ENCODE data around the gene TFF2.

Gene TFF2

GRCh38 chr21:42383331-42383730 lies 32.5 kb upstream of the TFF2 start:
- no peak for DNase-seq

GRCh38 chr21:42382915-42383314 lies 32.1 kb upstream of the TFF2 start:
- no peak for DNase-seq

- peak; percentile 71 to 74 for DNase-seq
Measured at GRCh38 chr21:42381347-42381984, 30.7 kb upstream of the TFF2 start.

DNA sequence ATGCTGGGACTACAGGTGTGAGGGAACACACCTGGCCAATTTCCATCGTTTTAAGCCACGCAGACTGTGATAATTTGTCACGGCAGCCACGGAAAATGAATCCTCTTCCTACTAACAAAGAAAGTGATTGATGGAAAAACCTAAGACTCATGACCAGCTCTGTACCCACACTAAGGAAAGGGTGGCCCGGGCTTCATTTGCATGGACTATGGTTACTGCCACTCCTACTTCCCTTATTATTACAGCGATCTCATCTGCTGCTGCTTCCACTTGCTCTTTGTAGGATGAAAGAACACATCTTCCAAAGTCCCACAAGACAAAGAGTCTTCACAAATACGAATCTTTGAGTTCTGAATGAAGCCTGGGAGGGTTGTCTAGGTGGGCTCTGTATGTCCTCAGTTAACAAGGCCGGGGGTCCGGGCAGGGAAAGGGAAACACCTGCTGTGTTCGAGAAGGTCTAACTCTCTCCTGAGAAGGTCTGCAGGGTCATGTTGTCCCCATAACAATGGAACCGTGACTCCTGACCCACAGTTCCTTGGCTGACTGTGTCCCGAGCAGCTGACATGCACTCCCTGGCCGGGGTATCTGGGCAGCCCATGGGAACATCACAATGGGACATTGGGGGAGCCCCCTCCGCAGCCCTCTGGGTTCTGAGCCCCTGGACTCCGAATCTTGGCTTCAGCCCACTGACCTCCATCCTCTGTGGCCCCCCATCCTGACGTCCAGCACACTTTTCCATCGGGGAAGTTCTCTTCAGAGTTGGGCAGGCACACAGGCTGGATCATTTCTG lies 28.8 kb upstream of the TFF2 start:
- no peak for DNase-seq

DNA sequence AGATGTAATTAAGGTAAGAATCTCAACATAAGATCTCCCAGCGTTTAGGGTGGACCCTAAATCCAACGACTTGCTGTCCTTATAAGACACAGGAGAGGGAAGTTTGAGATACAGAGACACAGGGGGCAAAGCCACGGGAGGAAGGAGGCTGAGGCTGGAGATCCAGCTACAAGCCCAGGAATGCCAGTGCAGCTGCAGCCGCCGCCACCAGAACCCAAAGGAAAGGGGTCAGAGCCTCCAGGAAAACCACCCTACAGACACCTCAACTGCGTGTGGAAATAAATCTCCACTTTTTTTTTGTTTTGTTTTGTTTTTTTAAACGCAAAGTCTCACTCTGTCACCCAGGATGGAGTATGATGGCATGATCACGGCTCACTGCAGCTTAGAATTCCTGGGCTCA lies 27.6 kb upstream of the TFF2 start:
- no peak for DNase-seq

DNA sequence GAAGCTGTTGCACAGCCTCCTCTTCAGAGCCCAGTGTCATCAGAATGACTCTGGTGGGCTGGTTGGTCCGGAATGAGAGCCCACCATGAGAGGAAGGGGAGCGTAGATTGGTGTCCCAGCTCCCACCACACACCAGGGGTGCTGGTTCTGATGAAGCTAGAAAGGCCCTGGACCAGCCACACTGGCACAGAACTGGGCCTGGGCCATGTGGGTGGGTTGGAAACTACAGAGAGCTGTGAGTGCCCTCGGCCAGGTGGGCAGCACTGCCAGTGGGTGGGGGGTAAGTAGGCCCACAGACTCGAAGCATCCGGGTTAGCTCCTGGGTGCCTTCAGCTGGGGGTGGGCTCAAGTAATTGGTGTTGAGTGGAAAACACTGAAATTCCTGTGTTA lies 27.2 kb upstream of the TFF2 start:
- no peak for DNase-seq

DNA sequence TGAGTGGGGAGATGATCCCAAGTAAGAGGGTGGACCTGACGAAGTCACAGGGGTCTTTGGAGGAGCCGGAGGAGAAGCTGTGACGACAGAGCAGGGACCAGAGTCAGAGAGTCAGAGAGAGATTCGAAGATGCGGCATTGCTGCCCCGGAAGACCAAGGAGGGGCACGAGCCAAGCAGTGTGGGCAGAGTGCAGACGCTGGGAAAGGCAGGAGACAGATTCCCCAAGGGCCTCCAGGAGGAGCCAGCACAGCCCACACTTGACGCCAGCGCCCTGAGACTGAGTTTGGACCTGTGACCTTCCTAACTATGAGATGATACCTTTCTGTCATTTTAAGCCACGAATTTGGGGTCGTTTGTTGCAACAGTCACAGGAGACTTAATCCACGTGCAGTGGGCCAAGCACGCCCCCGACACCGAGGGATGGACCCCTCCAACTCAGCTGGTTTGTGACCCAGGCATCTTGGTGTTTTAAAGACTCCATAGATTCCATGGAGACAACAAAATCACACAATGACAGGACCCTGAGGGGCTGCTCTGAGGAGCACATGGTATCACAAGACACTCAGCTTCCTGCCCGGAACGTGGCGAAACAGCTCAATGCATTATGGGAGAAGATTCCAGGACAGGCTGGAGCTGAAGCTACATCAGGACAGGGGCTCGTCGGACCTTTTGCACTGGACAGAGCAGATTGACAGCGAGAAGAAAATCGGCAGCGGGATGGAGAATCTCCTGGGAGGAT lies 26.6 kb upstream of the TFF2 start:
- no peak for DNase-seq

- no peak for DNase-seq
Measured at GRCh38 chr21:42376338-42376982, 25.7 kb upstream of the TFF2 start.

DNA sequence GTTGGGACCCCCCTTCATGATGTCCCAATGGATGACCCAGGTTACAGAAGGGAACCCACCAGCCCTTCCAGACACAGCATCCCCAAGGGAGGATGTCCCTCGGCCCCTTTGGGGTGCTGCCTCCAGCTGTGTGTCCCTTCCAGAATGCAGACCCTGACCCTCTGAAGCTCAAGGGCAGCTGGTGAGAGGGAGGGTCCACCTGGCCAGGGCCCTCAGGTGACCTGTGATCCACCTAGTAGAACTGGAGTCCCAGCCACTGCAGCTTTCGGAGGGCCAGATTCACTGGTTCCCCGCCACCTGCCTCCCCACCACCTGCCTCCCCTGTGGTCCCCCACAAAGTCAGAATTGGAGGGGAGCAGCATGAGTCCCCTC lies 25.2 kb upstream of the TFF2 start:
- DNase-seq, result no peak

DNA sequence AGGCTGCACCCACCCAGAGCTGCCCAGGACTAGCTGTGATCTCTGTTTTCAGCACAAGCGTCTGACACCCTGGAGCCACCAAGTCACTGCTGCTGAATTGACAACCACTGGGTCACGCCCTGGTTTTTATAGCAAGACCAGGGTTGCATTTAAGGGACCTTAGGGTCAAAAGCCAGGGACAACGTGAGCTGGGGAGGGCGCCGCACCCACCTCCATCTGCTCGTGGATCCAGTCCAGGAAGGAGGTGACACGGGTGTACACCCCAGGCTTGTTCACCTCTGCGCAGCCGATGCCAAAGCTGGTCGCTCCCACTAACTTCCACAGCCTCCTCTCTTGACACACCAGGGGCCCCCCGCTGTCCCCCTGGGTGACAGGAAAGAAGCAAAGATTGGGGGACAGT lies 24.7 kb upstream of the TFF2 start:
- peak in 1 of 2 experiments; percentile 35 for DNase-seq

DNA sequence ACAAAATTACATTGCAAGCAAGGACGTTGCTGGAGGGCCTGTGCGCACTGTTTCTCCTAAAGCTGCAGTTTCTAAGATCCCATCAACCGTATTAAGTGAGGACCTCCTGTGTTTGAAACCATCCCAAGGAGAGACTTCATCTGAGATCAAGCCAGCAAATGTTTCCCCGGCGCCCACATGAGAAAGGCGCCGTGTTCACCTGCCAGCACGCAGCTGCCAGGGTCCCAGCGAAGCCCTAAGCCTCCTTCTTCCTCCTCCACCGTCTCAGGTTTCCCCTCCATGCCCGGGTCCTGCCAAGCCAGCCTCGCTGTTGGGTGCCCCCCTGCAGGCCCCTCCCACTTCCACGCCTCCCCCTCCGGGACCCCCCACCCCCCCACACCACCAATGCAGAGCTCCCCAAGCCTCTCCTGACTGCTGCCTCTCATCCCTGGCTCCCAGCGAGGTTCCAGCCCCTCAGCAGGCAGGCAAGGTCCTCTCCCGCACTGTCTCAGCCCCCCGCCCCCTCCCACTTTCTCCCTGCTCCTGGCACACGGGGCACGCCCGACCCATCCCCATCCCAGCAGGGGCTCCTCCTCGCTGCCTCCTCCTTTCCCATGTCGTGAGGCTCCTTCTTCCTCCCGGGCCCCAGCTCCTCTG lies 24.2 kb upstream of the TFF2 start:
- peak in 1 of 2 experiments; percentile 52 for DNase-seq

DNA sequence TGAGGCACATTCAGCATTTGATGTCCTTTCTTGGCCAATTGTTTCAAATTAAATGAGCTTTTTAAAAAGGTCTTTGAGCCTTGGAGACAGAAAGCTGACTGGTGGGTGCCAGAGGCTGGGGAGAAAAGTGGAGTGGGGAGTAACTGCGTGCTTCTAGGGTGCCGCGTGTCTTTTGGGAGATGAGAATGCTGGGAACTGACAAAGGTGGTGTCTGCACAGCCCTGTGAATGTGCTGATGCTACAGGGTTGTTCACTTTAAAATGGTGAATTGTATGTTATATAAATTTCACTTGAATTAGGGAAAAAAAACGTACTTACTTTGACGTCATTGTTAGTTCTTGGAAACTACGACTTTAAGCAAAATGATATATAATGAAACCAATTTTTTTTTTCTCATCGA lies 23.7 kb upstream of the TFF2 start:
- peak; percentile 49 to 51 for DNase-seq

GRCh38 chr21:42373908-42374455 lies 23.2 kb upstream of the TFF2 start:
- no peak for DNase-seq

DNA sequence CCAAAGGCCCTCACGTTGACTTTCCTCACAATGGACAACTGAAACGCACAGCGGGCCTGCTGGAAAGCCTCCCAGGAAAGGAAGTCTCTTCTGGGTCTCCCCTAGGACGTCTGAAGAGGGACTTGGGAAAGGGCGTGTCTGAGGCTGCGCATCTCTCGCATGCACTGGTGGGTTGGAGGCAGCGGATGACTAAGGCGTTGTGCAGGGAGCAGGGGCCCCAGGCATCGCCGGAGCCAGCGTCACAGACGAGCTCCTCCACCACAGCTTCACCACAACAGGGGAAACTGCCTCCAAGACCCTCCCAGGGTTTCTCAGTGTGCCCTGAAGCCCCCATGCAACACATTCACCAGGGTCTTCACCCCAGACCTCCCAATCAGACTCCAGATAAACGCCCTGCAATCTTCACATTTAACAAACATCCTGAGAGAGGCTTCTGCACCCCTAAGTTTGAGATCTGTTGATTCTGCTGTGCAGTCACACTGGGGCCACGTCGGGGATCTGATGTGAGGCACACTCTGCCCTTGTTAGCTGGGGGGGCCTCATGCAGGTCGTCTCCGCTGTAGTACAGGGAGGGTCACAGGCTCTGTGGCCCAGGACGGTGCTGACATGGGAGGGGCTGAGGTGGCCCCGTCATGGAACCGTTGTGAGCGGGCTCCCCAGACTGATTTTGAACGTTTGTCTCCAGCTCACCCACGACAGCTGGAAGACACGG lies 22.6 kb upstream of the TFF2 start:
- peak; percentile 77 to 81 for DNase-seq

GRCh38 chr21:42370894-42371654 lies 20.3 kb upstream of the TFF2 start:
- no peak for DNase-seq

DNA sequence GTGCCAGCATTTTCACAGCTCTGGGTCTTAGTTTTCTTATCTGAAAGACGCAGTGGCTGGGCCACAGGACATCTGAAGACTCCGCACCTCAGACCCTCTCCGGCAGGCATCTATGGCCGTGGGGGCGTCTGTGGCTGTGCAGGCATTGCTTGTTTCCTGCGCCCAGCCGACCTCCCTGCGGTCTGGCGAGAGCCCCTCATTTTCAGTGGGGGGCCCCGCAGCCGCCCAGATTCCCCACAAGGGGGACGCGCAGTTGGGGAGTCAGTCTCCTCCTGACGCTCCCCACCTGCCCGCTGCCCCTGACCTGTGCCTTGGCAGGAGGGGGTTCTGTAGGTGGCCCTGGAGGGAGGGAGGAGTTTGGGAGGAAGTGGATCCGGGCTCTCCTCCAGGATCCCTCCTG lies 19.0 kb upstream of the TFF2 start:
- DNase-seq, result no peak

- DNase-seq, result no peak
Measured at GRCh38 chr21:42367367-42368165, 16.8 kb upstream of the TFF2 start.

- no peak for DNase-seq
Measured at GRCh38 chr21:42366292-42367010, 15.7 kb upstream of the TFF2 start, which contains the start of gene TFF1. Gene TFF1, minus strand, starts transcription at chr21:42366535. Its CDS starts 40 bp downstream, at chr21:42366495.

DNA sequence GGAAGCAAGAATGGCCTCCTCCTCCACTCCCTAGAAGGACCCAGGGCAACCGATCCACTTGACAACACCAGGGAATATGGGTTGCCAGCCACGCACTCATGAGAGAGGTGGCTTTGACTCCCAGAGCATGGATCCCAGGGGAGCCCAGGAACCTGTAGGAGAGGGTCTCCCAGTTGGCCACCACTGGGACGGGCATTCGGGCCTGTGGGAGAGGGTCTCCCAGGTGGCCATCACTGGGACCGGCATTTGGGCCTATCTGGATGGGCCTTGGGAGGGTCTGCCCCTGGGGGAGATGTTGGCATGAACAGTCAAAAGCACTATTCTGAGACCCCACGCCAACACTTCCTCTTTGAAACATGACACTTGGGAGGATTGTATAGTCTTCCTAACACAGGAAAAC lies 15.0 kb upstream of the TFF2 start:
- DNase-seq, result no peak

Data from activated T-cell treated with anti-CD3 and anti-CD28 coated beads, Interleukin-2, amount 50 U/mL, for 48 hours (primary cell).